Measurements from ENCODE around the gene GBP2. TPM values are rescaled to one million over a fixed set of nuclear protein-coding genes. Genes with fewer than 3 reads are reported as not detected.

GBP2 gene
- total RNA-seq (2022) (29.7 and 37.8 TPM in 2 replicates), Bru-seq, nascent RNA (percentile 65 among the genes with signal in this experiment), BruChase-seq, experiment 1, labeled RNA remaining after a 6-hour chase (percentile 76 among the genes with signal in this experiment), BruChase-seq, experiment 2, labeled RNA remaining after a 2-hour chase (percentile 58 among the genes with signal in this experiment)
- long read RNA-seq, transcript GBP2-201 (11 exons, 2,220 nt), result major isoform, 54 of 60 reads
- long read RNA-seq, partial matches to known transcripts, result 2 of 60 reads
- long read RNA-seq, other reads (novel, unspliced or antisense), result 4 of 60 reads

GRCh38 chr1:89125913-89126580, at the start of gene GBP2:
GBP2 (minus strand) TSS chr1:89126114; CDS start chr1:89121966, 4,148 bp downstream.
- H3K4me3 Mint-ChIP-seq (ENCODE audit: low read depth, unreplicated experiment), result peak within 1 kb of the TSS; percentile 79
- TF ChIP-seq CTCF (IDR thresholded peaks at IDR 0.05; ENCODE audit: unreplicated experiment), result no peak
- no peaks in the 10 kb centered on the region for H3K9me3 Mint-ChIP-seq (ENCODE audit: low read depth, unreplicated experiment)
- no peaks in the 10 kb centered on the region for H3K27me3 Mint-ChIP-seq (ENCODE audit: unreplicated experiment)
- CTCF ChIA-PET, result interaction anchor here (1.2 kb wide), 1 partner anchor 61 kb away, joined by 3 read pairs; the partner anchor contains the start of gene GBP1
- no TSS peak for BruUV-seq (replicated peaks)
- peak; percentile 4 for DNase-seq
- peaks cover 16% of the 10 kb centered on the region for H3K36me3 Mint-ChIP-seq (ENCODE audit: insufficient read depth, unreplicated experiment)
- H3K27ac Mint-ChIP-seq (ENCODE audit: unreplicated experiment), result peak within 1 kb of the TSS; percentile 82
- intact Hi-C loops (cut with micrococcal nuclease; ENCODE audit: unreplicated experiment), result no loop called here
- H3K4me1 Mint-ChIP-seq (ENCODE audit: low read depth, unreplicated experiment), result peaks cover 22% of the 10 kb centered on the region

GRCh38 chr1:89174491-89174890, 48.6 kb upstream of the GBP2 start:
- intact Hi-C loops (cut with micrococcal nuclease; ENCODE audit: unreplicated experiment), result no loop called here
- no TSS peak for BruUV-seq (replicated peaks)
- no peak for DNase-seq
- CTCF ChIA-PET, result no interaction called here
- no peaks in the 10 kb centered on the region for H3K27me3 Mint-ChIP-seq (ENCODE audit: unreplicated experiment)
- no peak overlapping the region for H3K27ac Mint-ChIP-seq (ENCODE audit: unreplicated experiment)
- H3K4me1 Mint-ChIP-seq (ENCODE audit: low read depth, unreplicated experiment), result no peaks in the 10 kb centered on the region
- TF ChIP-seq CTCF (IDR thresholded peaks at IDR 0.05; ENCODE audit: unreplicated experiment), result no peak
- H3K4me3 Mint-ChIP-seq (ENCODE audit: low read depth, unreplicated experiment), result no peak overlapping the region
- H3K9me3 Mint-ChIP-seq (ENCODE audit: low read depth, unreplicated experiment), result no peaks in the 10 kb centered on the region
- H3K36me3 Mint-ChIP-seq (ENCODE audit: insufficient read depth, unreplicated experiment), result no peaks in the 10 kb centered on the region

- H3K4me1 Mint-ChIP-seq (ENCODE audit: low read depth, unreplicated experiment), result no peaks in the 10 kb centered on the region
- intact Hi-C loops (cut with micrococcal nuclease; ENCODE audit: unreplicated experiment), result no loop called here
- CTCF ChIA-PET, result no interaction called here
- no TSS peak for BruUV-seq (replicated peaks)
- DNase-seq, result no peak
- H3K9me3 Mint-ChIP-seq (ENCODE audit: low read depth, unreplicated experiment), result no peaks in the 10 kb centered on the region
- H3K36me3 Mint-ChIP-seq (ENCODE audit: insufficient read depth, unreplicated experiment), result no peaks in the 10 kb centered on the region
- no peak overlapping the region for H3K4me3 Mint-ChIP-seq (ENCODE audit: low read depth, unreplicated experiment)
- H3K27me3 Mint-ChIP-seq (ENCODE audit: unreplicated experiment), result no peaks in the 10 kb centered on the region
- no peak overlapping the region for H3K27ac Mint-ChIP-seq (ENCODE audit: unreplicated experiment)
- no peak for TF ChIP-seq CTCF (IDR thresholded peaks at IDR 0.05; ENCODE audit: unreplicated experiment)
Measured at GRCh38 chr1:89172468-89173143, 46.7 kb upstream of the GBP2 start.

GRCh38 chr1:89171067-89171438, 45.1 kb upstream of the GBP2 start:
- Mint-ChIP-seq H3K4me3 (ENCODE audit: low read depth, unreplicated experiment) (no peak overlapping the region), H3K36me3 (ENCODE audit: insufficient read depth, unreplicated experiment) (no peaks in the 10 kb centered on the region), H3K27ac (ENCODE audit: unreplicated experiment) (no peak overlapping the region), H3K27me3 (ENCODE audit: unreplicated experiment) (no peaks in the 10 kb centered on the region), H3K4me1 (ENCODE audit: low read depth, unreplicated experiment) (no peaks in the 10 kb centered on the region), H3K9me3 (ENCODE audit: low read depth, unreplicated experiment) (no peaks in the 10 kb centered on the region)
- DNase-seq, result no peak
- TF ChIP-seq CTCF (IDR thresholded peaks at IDR 0.05; ENCODE audit: unreplicated experiment), result no peak
- CTCF ChIA-PET, result no interaction called here
- no TSS peak for BruUV-seq (replicated peaks)
- intact Hi-C loops (cut with micrococcal nuclease; ENCODE audit: unreplicated experiment), result no loop called here

Data from Calu3 (cell line).